Right renal cortex interstitium (tissue), 3 donors: ENCODE results near the gene MAP3K7CL. TPM values are rescaled to one million over a fixed set of nuclear protein-coding genes. Genes with fewer than 3 reads are reported as not detected.

Experiments
- DNase-seq, 3 donors: peaks; one replicate each; pipeline ENCODE4 v3.0.0-alpha.2; 2013; ENCODE audit warnings: low read depth in 3 of 3, low spot score in 2 of 3
- polyA plus RNA-seq, 3 donors: library from polyadenylated mRNA; unstranded; fragments of 120-200 nt; gene quantifications; one replicate each; pipeline ENCODE4 v1.2.1, GENCODE V29; 2013; ENCODE audit not compliant: insufficient read length in 3 of 3

The MAP3K7CL gene, protein sequence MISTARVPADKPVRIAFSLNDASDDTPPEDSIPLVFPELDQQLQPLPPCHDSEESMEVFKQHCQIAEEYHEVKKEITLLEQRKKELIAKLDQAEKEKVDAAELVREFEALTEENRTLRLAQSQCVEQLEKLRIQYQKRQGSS
- polyA plus RNA-seq: 1 to 10 TPM; 4.4 to 6.3 (median 4.9) TPM

DNA sequence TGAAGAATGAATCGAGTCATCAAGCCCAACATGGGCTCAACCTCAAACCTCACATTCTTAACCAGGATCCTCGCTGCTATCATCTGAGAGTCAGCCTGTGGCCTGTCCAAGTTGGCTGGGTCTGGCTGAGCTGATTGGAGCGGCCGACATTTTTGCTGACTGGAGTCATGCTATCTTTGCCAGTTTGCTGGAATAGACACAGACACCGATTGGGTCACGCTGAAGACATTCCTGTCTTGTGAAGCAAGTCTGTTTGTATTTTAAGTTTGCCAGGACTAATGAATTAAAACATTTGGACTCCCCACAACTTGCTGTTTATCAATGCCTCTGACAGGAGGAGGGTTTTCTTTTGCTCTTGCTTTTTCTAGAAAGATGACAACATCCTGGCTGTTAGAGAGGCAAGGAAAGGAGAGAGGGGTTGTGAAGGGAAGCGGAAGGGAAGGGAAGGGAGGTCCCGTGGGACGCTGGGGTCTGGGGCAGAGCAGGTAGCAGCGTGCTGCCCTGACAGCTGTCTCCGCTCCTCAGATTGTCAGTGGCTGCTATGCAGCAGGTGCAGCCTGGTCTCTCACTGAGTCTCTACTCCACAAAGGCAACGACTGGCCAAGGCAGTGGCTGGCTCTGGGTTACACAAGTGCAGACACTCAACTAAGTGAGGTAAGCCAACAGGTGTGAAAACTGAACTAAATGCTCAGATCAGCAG, at the start of gene MAP3K7CL:
MAP3K7CL (plus strand) TSS at position 375 of the 700 bp plus-strand sequence. CDS start 2,701 bp downstream, outside the sequence.
- DNase-seq: no peak

- no peak for DNase-seq
Measured at GRCh38 chr21:29082046-29082815, 48.2 kb upstream of the MAP3K7CL start.

- DNase-seq: no peak
Measured at GRCh38 chr21:29083306-29083705, 47.1 kb upstream of the MAP3K7CL start.

DNA sequence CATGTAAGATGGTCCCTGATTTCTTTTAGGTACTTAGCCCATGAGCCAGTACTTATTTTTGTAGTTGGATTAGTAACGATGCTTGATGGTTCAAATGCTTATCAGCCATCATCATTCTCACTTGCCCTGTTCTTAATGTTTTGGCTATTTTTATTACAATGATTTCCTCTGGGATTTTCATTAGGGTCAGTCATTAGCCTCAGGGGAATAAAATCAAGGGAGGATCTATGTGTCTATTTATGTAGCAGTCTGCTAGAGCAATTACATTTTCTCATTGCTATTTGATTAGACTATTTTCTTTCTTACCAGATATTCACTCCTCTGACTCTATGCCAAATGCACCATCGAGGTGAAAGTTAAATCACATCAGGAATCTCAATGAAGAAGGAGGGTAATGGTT, 46.1 kb upstream of the MAP3K7CL start:
- no peak for DNase-seq

DNA sequence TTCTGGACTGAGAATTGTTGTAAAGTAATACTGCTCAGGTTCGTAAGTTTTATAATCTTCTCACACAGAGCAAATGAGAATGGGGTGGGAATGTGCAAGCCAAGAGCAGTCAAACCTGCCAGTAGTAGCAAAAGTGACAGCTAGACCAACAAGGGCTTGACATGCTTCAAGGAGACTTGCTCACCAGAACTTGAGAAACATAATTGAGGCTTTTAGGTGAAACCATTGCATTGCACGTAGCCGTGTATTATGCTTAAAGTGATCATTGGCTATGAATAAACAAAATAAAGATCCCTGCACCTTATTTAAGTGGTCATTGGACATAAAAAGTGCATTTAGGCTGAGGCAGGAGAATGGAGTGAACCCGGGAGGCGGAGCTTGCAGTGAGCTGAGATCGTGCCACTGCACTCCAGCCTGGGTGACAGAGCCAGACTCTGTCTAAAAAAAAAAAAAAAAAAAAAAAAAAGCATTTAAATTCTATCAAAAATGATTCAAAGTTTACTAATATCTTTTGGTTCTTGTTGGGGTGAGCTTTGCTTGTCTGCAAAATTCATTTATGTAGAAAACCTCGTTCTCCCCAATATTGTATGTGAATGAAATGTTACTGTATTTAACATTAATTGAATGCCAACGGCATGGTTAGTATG, 45.2 kb upstream of the MAP3K7CL start:
- DNase-seq: no peak

- DNase-seq: no peak
Measured at GRCh38 chr21:29091033-29091432, 39.4 kb upstream of the MAP3K7CL start.

- no peak for DNase-seq
Measured at GRCh38 chr21:29092102-29092959, 38.1 kb upstream of the MAP3K7CL start.

GRCh38 chr21:29096218-29097015, 34.0 kb upstream of the MAP3K7CL start:
- no peak for DNase-seq

DNA sequence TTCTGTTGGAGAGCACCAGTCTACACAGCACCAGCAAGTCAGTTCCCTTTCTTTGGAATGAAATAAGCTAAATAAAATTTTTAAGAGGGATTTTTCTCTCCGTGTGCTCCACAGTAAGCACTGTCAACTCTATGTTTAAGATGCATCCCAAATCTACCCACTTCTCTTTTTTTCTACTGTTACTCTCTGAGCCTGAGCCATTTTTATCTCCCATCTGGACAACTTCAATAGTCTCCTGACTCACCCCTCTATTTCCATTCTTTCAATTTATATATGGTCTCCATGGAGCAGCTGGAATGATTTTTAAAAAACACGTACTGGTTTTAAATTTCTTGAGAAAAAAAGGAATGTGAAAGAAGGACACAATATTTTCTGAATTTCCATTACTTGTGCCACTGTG, 32.3 kb upstream of the MAP3K7CL start:
- DNase-seq: no peak

DNA sequence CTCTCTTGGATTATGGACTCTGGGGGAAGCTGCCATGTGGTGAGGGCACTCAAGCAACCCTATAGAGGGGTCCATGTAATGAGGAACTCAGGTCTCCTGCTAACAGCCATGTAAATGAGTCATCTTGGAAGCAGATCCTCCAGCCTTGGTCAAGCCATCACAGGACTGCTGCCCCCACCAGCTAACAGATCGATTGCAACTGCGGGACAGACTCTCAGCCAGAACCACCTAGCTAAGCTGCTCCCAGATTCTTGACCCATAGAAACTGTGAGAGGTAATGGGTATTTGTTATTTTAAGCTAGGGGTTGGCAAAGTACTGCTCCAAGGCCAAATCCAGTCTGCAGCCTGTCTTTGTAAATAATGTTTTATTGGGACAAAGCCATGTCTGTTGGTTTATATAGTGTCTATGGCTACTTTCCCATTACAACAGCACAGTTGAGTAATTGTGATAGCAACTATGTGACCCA, 27.6 kb upstream of the MAP3K7CL start:
- DNase-seq: no peak

DNA sequence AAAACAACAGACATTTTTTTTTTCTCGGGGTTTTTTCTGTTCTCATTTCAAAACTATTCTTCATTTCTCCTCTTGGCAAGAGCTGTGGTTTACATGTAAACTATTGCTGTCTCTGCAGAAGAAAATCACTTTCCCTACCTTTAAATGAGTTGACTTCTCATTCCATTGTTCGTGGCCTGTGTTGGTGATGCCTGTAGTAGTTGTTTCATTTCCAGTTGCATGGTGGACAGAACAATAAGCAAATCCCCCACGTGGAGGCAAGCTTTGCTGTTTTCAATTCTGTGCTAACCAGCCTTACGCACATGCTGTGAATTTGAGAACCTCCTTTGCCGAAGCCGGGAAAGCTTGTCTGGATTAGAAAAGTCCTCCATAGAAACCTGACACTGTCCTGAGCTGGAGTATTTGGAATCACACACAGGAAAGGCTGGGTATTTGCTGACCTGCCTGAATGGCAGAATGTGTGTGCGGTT, 26.2 kb upstream of the MAP3K7CL start:
- DNase-seq: no peak

GRCh38 chr21:29105218-29105617, 25.2 kb upstream of the MAP3K7CL start:
- DNase-seq: no peak

DNA sequence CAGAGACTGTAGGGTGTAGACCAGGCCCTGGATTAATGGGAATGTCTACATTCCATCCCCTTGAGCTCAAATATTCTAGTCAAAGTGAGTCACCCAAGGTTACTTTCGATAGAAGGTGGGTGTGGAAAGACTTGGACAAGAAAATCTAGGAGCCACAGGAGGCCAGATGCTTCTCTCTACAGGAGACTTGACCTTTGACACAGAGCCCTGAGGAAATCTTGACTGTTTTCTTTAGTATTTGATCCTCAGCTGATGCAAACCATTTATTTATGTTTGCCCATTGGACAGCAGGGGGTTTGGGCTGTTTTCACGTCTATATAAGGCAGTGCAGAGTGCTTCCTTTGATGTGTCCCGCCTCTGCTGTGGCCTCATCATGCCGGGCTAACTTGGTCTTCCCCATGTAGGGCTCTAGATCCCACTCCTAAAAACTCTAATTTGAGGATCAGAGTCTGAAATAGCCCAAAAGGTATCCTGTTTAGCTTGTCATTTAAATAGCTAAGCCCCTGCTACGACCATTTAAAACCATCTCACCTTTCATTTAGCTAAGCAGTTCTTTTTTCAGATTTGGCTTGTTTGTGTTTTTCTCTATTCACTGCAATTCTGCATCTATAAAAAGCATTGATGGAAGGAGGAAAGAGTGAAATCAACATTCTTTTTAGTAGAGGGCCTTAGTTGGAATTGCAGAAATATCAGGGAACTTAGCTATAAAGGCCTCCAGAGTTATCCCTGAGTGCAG, 15.5 kb upstream of the MAP3K7CL start:
- DNase-seq: no peak

GRCh38 chr21:29115899-29116298, 14.5 kb upstream of the MAP3K7CL start:
- no peak for DNase-seq

DNA sequence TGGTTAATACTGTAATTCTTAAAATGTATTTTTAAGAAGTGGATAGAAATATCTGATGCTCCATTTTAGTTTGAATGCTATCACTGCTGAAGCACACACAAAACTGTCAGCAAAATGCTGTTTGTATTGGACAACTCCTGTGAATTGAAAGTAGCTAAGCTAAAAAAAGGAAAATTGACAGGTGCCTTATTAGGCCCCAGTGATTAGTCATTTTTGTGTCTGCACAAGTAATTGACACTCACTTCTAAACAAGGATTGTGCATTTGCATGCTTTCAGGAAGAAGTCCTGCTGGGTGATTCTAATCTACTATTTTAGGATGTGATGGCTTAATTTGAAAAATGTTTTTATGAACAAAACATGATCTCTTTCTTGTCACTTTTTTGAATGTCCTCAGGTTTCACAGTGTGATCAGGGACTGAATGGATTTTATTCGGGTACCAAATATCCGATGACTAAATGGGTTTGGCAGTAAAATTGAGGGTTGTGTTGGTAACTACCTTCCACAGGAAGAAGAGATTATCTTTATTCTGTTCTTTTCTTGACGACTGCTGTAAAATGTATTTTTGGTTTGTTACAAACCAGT, 13.0 kb upstream of the MAP3K7CL start:
- DNase-seq: no peak

GRCh38 chr21:29121759-29122158, 8.7 kb upstream of the MAP3K7CL start:
- DNase-seq: no peak

- no peak for DNase-seq
Measured at GRCh38 chr21:29124645-29125044, 5.8 kb upstream of the MAP3K7CL start.

GRCh38 chr21:29125191-29125590, 5.3 kb upstream of the MAP3K7CL start:
- DNase-seq: no peak
